AG09309 (cell line): Measurements from ENCODE around the gene NAAA.
"Not testable (repeated sequence)": the region's sequence is repeated elsewhere in the genome, so short reads cannot be mapped to it uniquely, and the experiment has no call there.

Source experiments
- DNase-seq: peaks from one replicate; pipeline ENCODE4 v3.0.0-alpha.2; 2010; ENCODE audit warnings: low read depth
- H3K4me3 ChIP-seq: 2 replicates; pipeline ENCODE4 v1.5.1; 2011; ENCODE audit warnings: mild to moderate bottlenecking, low read depth, low read length, moderate library complexity; ENCODE audit not compliant: control insufficient read depth
- CTCF ChIP-seq: IDR thresholded peaks from 2 replicates; pipeline ENCODE4 v1.5.1; 2011; ENCODE audit warnings: mild to moderate bottlenecking, low read depth, low read length, inconsistent platforms; ENCODE audit not compliant: insufficient read depth, control insufficient read depth; ENCODE audit errors: missing control alignments

NAAA gene

GRCh38 chr4:75920327-75920726 lies 20.5 kb downstream of the NAAA start:
- TF ChIP-seq CTCF = no peak
- no peak for DNase-seq

GRCh38 chr4:75919920-75920319 lies 20.9 kb downstream of the NAAA start:
- DNase-seq = no peak
- H3K4me3 ChIP-seq = no peak overlapping the region
- TF ChIP-seq CTCF = no peak

More at GRCh38 chr4:75920327-75920726, 20.5 kb downstream of the NAAA start:
- no peak overlapping the region for H3K4me3 ChIP-seq

- no peak for DNase-seq
- peak; percentile 71 for TF ChIP-seq CTCF
- H3K4me3 ChIP-seq = no peak overlapping the region
Observed at GRCh38 chr4:75916091-75916661, 24.6 kb downstream of the NAAA start.

GRCh38 chr4:75912968-75913367 lies 27.8 kb downstream of the NAAA start:
- TF ChIP-seq CTCF = no peak
- no peak for DNase-seq
- no peak overlapping the region for H3K4me3 ChIP-seq

- DNase-seq, H3K4me3 ChIP-seq: not testable (repeated sequence)
Observed at GRCh38 chr4:75910831-75911230, 30.0 kb downstream of the NAAA start.

GRCh38 chr4:75909405-75909804 lies 31.4 kb downstream of the NAAA start:
- DNase-seq = no peak
- H3K4me3 ChIP-seq = no peak overlapping the region
- TF ChIP-seq CTCF = no peak

GRCh38 chr4:75908555-75908954 lies 32.3 kb downstream of the NAAA start:
- no peak for TF ChIP-seq CTCF
- DNase-seq = no peak
- no peak overlapping the region for H3K4me3 ChIP-seq
